NCI-H2196 (cell line): ENCODE measurements around the gene CACUL1.
"Not testable (repeated sequence)": the region's sequence is repeated elsewhere in the genome, so short reads cannot be mapped to it uniquely, and the experiment has no call there.

ENCODE experiments used
- DNase-seq: peaks from one replicate; lab custom pipeline; 2025; ENCODE audit not compliant: unreplicated experiment; lab: John Stamatoyannopoulos, UW

CACUL1 gene

DNA sequence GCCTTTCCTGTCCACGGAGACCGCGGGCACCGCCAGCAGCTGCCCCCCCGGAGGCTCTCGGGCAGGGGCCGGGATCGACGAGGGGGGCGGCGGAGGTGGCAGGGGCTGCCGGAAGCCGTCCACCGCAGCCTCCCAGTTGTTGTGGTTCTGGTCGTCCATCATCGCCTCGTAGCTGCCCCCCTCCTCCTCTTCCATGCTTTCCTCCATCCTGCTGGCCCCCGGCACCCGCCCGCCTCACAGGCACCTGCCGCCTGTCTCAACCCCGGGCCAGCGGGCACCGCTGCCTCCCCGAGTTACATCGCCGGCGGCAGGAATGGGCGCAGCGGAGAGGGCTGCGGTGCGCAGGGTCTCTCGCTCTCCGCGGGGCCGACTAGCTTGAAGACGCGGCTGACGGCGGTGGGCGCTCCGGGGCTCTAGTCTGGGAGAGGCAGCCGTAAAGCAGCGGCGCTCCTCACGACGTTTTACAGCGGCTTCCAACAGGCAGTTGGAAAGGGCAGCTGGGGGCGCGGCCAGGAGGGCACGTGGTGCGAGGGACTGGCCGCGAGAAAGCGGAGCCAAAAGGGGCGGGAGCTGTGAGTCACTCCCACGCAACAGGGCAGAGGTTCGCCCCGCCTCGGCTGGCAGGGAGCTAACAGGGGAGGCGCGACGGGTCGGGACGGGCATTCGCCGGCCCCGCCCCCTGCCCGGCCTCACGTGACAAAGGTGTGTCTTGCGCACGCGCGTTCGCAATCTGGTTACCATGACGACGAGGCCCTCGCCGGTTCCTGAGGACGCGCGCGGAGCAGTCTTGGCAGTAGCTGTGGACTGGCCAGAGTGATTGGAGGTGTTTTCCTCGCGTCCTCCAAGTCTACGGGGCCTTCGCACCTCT, at the start of gene CACUL1:
Gene CACUL1 (minus strand): TSS at position 415 of the 868 bp plus-strand sequence. CDS start 208 bp downstream, at position 207.
- peak; percentile 94 for DNase-seq

DNA sequence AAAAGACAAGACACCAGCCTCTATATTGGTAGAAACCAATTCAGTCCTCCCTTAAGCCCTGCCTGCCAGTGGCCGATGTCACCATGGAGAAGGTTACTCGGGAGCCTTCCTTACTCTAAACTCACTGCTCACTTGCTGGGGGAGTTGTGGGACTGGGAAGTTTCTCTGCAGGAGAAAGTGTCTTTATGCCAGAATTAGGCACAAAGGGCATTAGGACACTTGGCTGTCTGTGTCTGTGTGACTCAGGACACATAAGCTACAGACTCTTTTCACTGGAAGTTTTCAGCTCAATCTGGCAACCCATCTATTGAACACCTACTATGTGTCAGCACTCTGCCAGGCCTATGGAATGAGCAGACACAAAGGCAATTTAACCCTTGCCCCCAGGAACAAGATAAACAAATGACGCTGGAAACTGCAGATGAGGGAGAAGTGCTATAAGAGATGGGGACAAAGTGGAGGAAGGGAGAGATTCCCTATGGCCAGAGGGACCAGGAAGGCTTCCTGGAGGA, 49.5 kb upstream of the CACUL1 start:
- no peak for DNase-seq

DNA sequence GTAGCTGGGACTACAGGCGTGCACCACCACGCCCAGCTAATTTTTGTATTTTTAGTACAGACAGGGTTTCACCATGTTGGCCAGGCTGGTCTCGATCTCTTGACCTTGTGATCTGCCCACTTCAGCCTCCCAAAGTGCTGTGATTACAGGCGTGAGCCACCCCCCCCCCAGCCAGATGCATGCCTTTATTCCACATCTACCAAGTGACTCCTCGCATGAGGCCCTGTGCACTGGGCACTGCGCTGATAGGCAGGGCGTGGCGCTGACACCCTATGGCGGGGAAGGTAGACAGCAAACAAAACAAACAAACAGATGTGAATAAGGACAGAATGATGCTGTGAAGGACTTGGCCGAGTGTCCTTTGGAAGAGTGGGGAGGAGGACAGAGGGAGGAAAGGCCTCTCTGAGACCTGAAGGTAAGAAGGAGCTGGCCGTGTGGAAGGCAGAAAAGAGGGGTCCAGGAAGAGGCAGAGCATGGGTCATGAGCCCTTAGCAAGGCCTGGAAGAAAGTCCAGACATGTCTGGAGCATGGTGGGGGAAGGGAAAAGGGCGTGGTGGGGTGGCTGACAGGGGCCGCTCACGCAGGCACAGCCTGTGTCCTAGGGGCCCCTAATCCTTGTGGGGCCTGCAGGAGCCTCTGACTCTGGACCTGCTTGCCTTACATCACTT, 47.5 kb upstream of the CACUL1 start:
- no peak for DNase-seq

DNA sequence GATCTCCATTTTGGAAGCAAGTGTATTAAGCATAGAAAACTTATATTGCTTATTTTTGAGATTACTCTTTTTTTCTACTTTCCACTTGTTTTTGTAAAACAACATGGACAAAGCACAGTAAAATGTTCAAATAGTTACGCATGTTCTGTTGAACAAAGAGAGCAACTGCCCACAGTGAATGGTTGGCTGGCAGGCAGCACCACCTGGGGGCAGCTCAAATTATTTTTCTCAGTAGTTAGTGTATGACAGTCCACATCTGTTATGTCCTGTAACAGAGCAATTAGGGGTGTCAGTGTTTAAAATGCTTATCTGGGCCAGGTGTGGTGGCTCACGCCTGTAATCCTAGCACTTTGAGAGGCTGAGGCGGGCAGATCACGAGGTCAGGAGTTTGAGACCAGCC, 46.1 kb upstream of the CACUL1 start:
- DNase-seq = no peak

DNA sequence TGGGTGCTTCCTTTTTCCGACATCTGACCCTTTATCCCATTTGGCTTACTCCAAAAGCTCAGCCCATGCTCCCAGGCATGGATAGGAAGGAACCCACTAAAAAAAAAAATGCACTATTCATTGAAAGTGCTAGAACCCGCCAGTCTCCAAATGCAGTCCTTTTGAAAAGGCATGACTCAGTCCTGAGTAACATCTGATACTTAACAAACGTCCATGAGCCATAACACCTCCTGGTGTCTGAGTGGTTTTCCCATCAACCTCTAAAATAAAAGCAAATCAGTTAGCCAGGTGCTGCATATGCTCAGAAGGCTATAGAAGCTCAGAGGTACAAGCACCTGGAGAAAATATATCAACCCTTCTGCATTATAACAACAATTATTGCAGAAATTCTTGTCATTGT, 45.0 kb upstream of the CACUL1 start:
- DNase-seq = peak; percentile 16

DNA sequence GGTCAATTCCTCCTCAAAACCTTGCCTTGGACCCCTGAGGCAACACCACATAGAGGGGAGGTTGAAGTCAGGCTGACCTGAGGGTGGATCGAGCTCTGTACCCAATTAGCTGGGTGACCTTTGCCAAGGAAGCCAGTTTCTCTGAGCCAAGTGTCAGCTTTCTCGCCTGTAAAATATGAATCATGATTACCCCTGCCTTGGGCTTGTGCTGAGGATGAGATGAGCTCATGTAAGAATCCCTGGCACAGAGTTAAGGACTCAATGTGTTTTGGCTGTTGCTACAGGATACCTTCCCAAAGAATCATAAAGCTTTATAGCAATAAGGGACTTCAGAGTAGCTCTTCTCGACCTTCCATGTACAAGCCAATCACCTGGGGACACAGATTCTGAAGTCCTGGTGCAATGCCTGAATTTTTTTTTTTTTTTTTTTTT, 43.5 kb upstream of the CACUL1 start:
- peak; percentile 37 for DNase-seq

DNA sequence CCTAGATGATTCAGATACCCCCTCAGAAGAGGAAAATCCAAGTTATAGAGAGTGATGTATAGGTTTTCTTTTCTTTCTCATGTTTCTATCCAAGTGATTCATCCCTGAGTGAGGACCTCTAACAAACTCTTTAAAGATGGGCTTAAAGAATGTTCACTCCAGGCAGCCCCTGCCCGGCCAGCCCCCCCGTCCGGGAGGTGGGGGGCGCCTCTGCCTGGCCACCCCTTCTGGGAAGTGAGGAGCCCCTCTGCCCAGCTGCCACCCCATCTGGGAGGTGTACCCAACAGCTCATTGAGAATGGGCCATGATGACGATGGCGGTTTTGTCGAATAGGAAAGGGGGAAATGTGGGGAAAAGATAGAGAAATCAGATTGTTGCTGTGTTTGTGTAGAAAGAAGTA, 40.2 kb upstream of the CACUL1 start:
- not testable (repeated sequence) for DNase-seq

DNA sequence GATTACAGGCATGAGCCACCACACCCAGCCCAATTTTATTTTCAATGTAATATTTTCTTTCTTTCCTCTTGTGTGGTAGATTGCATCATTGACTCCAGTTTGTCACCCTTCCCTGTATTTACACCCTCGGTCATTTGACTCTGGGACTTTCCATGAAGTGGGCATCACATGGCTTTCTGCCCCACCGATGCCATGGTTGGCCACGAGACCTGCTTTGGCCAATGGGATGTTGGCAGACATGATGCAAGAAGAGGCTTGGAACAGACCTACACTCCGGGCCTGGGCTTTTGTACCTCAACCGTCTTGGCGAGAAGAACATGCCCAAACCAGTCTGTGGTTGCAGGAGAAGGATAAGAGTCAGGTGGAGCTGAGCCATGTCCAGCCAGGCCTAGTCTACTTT, 38.8 kb upstream of the CACUL1 start:
- peak; percentile 25 for DNase-seq

DNA sequence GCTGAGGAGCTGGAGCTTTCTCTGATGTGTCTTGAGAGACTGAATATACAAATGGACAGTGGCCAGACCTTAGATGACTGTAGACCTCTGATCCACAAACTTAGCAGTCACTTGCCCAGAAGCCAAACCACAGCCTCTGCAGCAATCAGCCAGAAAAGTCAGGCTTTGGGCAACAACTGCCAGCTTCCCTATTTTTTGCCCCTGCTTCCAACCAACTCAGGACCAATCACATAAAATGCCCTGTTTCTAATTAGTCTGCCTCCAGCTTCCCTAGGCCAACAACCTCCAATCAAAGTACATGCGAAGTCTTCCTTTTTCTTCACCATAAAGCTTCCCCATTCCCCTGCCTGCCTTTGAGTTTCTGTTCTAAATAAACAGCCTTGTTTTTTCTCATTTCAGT, 37.8 kb upstream of the CACUL1 start:
- no peak for DNase-seq

DNA sequence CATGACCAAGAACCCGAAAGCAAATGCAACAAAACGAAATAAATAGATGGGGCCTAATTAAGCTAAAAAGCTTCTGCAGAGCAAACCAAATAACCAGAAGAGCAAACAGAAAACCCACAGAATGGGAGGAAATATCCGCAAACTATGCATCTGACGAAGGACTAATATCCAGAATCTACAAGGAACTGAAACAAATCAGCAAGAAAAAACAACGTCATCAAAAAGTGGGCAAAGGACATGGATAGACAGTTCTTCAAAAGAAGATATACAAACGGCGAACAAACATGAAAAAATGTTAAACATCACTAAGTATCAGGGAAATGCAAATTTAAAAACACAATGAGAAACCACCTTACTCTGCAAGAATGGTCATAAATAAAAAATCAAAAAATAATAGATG, 35.3 kb upstream of the CACUL1 start:
- DNase-seq = no peak

DNA sequence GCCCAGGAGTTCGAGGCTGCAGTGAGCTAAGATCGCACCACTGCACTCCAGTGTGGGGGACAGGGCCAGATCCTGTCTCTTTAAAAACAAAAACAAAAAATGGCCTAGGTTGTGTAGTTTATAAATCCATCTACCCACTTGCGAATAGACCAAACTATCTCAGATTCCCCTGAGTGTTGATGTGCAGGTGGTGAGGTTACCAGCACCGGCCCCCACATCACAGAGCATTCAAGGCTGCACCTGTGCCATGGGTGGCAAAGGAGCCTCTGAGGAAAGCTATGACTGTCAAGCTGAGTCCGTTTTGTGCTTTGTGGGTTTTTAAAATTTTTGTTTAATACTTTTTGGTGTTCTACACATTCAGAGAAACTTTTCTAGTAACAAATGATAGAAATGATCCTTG, 30.8 kb upstream of the CACUL1 start:
- no peak for DNase-seq

DNA sequence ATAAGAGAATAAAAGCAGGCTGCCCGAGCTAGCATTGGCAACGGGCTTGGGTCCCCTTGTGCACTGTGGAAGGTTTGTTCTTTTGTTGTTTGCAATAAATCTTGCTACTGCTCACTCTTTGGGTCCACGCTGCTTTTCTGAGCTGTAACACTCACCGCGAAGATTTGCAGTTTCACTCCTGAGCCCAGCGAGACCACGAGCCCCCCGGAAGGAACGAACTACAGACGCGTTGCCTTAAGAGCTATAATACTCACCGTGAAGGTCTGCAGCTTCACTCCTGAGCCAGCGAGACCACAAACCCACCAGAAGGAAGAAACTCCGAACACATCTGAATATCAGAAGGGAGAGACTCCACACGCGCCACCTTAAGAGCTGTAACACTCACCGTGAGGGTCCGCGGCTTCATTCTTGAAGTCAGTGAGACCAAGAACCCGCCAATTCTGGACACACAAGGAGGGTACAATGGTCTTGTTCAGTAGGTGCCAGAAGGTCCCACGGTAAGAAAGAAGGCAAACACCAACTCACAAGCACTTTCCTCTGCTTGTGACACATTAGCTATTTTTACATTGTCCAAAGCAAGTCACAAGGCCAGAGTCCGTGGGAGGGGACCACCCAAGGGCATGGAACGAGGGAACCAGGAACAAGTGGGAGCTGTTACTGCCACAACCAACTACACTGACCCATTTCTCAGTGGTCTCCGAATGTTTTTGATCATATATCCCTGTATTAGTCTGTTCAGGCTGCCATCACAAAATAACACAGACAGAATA, 29.2 kb upstream of the CACUL1 start:
- DNase-seq = no peak

DNA sequence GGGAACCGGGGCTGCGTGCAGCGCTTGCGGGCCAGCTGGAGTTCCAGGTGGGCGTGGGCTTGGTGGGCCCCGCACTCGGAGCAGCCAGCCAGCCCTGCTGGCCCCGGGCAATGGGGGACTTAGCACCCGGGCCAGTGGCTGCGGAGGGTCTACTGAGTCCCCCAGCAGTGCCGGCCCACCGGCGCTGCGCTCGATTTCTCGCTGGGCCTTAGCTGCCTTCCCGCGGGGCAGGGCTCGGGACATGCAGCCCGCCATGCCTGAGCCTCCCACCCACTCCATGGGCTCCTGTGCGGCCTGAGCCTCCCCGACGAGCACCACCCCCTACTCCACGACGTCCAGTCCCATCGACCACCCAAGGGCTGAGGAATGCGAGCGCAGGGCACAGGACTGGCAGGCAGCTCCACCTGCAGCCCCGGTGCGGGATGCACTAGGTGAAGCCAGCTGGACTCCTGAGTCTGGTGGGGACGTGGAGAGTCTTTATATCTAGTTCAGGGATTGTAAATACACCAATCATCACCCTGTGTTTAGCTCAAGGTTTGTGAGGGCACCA, 28.2 kb upstream of the CACUL1 start:
- not testable (repeated sequence) for DNase-seq

DNA sequence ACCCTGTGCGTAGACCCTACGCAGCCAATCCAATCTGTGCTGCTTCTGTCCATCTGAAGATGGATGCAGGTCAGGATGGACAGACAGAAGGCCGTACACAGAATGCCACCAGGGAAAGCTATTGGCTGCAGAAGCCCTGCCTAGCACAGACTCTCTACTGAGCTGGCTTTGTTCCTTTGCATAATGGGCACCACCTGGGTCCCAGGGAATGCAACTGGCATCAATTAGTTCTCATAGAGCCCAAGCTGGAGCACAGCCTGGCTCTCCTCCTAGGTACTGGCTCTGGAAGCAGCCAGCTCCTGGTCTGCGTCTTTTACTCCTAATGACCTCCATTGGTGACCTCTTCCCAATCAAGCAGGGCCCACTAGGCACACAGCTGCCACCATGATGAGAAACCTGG, 26.8 kb upstream of the CACUL1 start:
- DNase-seq = no peak

DNA sequence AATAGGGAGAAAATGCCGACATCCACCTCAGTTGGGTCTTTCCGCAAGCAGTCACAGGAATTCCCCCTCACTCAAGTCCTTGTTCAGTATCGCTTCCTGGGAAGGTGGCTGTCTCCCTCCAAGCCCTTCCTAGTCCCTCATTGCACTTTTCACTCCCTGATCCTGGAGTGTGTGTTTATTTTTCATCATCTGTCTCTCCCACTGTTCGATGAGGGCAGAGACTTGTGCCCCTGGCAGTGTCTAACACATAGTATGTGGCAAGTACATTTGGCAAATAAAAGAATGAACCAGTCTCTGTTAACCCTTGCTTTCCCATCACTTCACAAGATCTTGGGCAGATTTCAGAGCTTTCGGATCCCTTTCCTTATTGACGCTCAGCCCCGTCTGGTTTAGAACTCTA, 24.0 kb upstream of the CACUL1 start:
- no peak for DNase-seq

DNA sequence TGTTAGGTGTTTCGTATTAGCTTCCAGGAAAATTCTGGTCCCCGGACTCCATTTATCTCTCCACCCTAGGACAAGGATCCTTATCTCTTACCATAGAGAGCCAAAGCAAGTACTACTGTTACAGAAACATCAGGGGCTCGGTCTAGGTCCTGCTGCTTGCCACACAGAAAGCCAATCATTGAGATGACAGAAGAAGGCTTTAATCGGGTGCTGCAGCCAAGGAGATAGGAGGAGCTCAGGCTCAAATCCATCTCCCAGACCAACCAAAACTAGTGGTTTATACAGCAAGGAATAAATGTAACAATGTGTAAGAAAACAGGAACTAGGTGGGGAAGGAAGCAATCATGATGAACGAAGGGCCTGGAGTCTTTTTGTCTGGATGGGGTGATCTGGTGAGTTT, 22.2 kb upstream of the CACUL1 start:
- DNase-seq = no peak

DNA sequence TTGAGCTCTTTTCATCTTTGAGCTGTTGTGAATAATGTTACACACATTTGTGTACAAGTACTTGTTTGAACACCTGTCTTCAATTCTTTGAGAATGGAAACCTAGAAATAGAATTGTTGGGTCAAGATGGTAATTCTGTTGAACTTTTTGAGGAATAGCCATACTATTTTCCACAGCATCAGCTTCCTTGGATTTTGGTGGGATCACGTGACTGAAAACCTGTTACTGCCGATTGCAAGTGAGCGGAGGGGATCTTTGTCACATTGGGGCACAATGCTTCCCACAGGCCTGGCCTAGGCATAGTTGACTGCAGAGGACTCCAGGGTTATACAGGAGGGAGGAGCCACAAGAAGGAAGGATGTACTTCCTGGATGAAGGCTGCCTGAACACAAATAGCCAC, 21.3 kb upstream of the CACUL1 start:
- DNase-seq = no peak

DNA sequence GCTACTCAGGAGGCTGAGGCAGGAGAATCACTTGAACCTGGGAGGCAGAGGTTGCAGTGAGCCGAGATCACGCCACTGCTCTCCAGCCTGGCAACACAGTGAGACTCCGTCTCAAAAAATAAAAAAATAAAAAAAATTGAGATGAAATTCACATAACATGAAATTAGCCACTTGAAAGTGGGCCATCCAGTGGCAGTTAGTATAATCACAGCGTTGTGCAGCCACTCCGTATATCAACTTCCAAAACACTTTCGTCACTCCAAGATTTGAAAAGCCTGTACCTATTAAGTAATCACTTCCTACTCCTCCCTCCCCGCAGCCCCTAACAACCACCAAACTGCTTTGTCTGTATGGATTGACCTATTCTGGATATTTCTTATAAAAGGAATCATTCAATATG, 20.7 kb upstream of the CACUL1 start:
- no peak for DNase-seq

DNA sequence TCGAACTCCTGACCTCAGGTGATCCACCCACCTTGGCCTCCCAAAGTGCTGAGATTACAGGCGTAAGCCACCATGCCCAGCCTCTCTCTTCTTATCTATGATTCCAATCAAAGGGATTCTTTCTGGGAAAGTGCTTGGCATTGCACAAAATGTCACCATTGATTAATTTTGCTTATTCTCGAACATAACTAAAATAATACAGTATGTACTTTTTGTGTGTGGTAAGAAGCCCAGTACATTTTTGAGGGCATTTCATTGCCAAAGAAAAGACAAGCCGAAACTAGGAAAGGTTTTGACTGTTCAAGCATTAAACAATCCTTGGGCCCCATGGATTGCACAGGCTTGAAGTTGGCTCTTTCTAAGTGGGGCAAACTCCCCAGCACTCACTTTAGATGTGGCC, 18.3 kb upstream of the CACUL1 start:
- DNase-seq = no peak

DNA sequence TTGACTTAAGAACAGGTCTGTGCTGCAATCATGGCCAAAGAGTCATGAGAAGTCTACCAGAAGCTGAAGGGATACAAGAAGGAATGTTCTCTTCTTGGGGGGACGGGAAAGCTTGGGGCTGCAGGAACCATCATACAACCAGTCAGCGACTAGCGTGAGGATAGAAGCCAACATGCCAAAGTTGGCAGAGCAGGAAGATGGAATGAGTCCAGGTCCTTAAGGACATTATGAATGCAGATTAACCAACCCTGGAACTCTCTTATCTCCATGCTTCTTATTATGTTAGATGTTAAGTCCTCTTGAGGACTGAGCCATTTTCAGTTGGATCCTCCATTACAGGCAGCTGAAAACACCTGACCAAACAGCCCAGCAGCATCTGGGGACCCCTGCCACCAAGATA, 17.2 kb upstream of the CACUL1 start:
- no peak for DNase-seq

DNA sequence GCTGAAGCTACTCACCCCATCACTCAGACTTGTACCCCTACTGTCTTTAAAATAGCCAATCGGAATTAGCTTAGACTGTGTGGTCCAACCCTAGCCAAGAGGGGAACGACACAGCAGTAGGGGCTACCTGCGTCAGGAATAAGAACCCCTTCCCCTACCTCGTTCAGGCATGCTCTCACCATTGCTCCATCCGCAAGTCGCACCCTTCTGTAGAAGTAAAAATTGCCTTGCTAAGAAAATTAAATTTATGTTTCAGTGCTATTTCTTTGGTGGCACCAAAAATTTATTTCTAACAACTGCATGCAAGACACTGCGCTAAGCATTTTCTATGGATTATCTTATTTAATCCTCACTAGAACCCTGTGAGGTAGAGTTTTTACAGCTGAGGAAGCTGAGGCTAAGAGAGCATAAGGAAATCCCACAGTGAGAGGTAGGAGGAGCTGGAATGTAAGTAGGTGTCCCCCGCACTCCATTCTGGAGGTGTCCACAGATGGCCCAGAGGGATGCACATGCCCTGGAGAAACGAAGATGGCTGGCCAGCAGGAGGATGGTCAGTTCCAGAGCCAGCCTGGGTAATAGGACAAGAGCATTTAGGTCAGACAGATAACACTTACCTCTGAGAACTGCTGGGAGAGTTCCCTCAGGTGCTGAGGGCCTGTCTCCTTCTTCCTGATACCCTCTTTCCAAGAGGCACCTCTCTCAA, 15.3 kb upstream of the CACUL1 start:
- DNase-seq = no peak
